22Rv1 (cell line): Measurements from ENCODE around the gene TLR10.

ENCODE experiments used
- H3K27ac ChIP-seq: fragments of 450-650 bp; 2 replicates; pipeline ENCODE4 v1.5.1; 2017
- CTCF ChIP-seq: fragments of 450-650 bp; IDR thresholded peaks from 2 replicates; pipeline ENCODE4 v1.5.1; 2017; ENCODE audit warnings: mild to moderate bottlenecking
- ZFX ChIP-seq: fragments of 450-650 bp; IDR thresholded peaks from 2 replicates; pipeline ENCODE4 v1.6.1; 2017; ENCODE audit warnings: antibody characterized with exemption, borderline replicate concordance

Gene TLR10

GRCh38 chr4:38751341-38752010 is 31.3 kb downstream of the TLR10 start:
- H3K27ac ChIP-seq = no peak overlapping the region
- TF ChIP-seq CTCF = no peak
- no peak for TF ChIP-seq ZFX

GRCh38 chr4:38749336-38749735 is 33.5 kb downstream of the TLR10 start:
- no peak overlapping the region for H3K27ac ChIP-seq
- TF ChIP-seq CTCF (no peak), ZFX (no peak)

GRCh38 chr4:38747629-38748028 is 35.2 kb downstream of the TLR10 start:
- no peak overlapping the region for H3K27ac ChIP-seq
- TF ChIP-seq CTCF = no peak
- TF ChIP-seq ZFX = no peak

- no peak overlapping the region for H3K27ac ChIP-seq
- TF ChIP-seq CTCF (no peak), ZFX (no peak)
Measured at GRCh38 chr4:38745881-38746280, 36.9 kb downstream of the TLR10 start.

GRCh38 chr4:38743866-38744265 is 38.9 kb downstream of the TLR10 start:
- TF ChIP-seq CTCF = no peak
- no peak for TF ChIP-seq ZFX
- no peak overlapping the region for H3K27ac ChIP-seq

GRCh38 chr4:38740303-38740702 is 42.5 kb downstream of the TLR10 start:
- TF ChIP-seq CTCF = no peak
- no peak for TF ChIP-seq ZFX
- H3K27ac ChIP-seq = no peak overlapping the region

GRCh38 chr4:38738940-38739803 is 43.6 kb downstream of the TLR10 start:
- TF ChIP-seq ZFX (no peak), CTCF (no peak)
- H3K27ac ChIP-seq = no peak overlapping the region
